AG10803 (cell line): ENCODE data around the gene CEP57L1.
"Not testable (repeated sequence)": the region's sequence is repeated elsewhere in the genome, so short reads cannot be mapped to it uniquely, and the experiment has no call there.

Source experiments
- DNase-seq: peaks from one replicate; pipeline ENCODE4 v3.0.0; 2010; ENCODE audit warnings: low read depth
- H3K4me3 ChIP-seq: 2 replicates; pipeline ENCODE4 v1.5.1; 2011; ENCODE audit warnings: mild to moderate bottlenecking, low read length, control low read depth
- CTCF ChIP-seq: conservative IDR thresholded peaks from 2 replicates; pipeline ENCODE4 v1.5.1; 2011; ENCODE audit warnings: mild to moderate bottlenecking, low read length, control low read depth, inconsistent platforms

The CEP57L1 gene

GRCh38 chr6:109124219-109124618 is 28.9 kb downstream of the CEP57L1 start:
- TF ChIP-seq CTCF = no peak
- no peak for DNase-seq
- H3K4me3 ChIP-seq = no peak overlapping the region

DNA sequence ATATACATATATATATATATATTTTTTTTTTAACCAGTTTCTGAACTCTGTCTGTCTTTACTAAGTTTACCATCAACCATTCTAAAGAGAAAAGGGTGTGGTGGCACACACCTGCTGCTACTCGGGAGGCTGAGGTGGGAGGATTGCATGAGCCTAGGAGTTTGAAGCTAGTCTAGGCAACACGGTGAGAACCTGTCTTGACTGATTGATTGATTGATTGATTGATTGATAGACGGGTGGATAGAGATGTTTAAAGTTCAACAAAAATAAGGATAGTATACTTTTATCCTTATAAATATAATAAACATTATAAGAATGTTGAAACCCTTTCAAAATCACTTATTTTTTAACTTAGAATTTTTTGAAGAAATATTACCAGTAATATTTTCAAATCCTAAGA is 30.2 kb downstream of the CEP57L1 start:
- TF ChIP-seq CTCF = no peak
- H3K4me3 ChIP-seq = no peak overlapping the region
- no peak for DNase-seq

- TF ChIP-seq CTCF = no peak
- no peak for DNase-seq
- H3K4me3 ChIP-seq = no peak overlapping the region
These were observed 34.8 kb downstream of the CEP57L1 start for GRCh38 chr6:109130065-109130464.

- not testable (repeated sequence) for H3K4me3 ChIP-seq, DNase-seq
These were observed 40.3 kb downstream of the CEP57L1 start for GRCh38 chr6:109135600-109135999.

DNA sequence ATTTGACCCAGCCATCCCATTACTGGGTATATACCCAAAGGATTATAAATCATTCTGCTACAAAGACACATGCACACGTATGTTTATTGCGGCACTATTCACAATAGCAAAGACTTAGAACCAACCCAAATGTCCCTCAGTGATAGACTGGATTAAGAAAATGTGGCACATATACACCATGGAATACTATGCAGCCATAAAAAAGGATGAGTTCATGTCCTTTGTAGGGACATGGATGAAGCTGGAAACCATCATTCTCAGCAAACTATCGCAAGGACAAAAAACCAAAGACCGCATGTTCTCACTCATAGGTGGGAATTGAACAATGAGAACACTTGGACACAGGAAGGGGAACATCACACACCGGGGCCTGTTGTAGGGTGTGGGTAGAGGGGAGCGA is 40.7 kb downstream of the CEP57L1 start:
- not testable (repeated sequence) for DNase-seq, H3K4me3 ChIP-seq

- H3K4me3 ChIP-seq, DNase-seq: not testable (repeated sequence)
These were observed 41.2 kb downstream of the CEP57L1 start for GRCh38 chr6:109136530-109136929.

DNA sequence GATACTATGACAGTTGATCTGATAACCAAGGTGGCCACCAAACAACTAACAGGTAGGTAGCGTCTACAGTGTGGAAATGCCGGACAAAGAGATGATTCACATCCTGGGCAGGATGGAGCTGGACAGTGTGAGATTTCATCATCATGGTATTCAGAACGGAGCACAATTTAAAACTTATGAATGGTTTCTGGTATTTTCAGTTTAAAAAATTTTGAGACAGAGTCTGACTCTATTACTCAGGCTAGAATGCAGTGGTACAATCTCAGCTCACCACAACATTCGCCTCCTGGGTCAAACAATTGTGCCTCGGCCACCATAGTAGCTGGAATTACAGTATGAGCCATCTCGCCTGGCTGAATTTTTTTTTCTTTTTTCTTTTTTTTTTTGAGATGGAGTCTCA is 43.8 kb downstream of the CEP57L1 start:
- no peak overlapping the region for H3K4me3 ChIP-seq
- TF ChIP-seq CTCF = no peak
- DNase-seq = peak; percentile 41

- DNase-seq, H3K4me3 ChIP-seq: not testable (repeated sequence)
These were observed 46.8 kb downstream of the CEP57L1 start for GRCh38 chr6:109142067-109142466.

GRCh38 chr6:109143191-109143590 is 47.9 kb downstream of the CEP57L1 start:
- no peak for TF ChIP-seq CTCF
- DNase-seq = no peak
- H3K4me3 ChIP-seq = no peak overlapping the region

- not testable (repeated sequence) for DNase-seq, H3K4me3 ChIP-seq
These were observed 52.9 kb downstream of the CEP57L1 start for GRCh38 chr6:109148251-109148650.

DNA sequence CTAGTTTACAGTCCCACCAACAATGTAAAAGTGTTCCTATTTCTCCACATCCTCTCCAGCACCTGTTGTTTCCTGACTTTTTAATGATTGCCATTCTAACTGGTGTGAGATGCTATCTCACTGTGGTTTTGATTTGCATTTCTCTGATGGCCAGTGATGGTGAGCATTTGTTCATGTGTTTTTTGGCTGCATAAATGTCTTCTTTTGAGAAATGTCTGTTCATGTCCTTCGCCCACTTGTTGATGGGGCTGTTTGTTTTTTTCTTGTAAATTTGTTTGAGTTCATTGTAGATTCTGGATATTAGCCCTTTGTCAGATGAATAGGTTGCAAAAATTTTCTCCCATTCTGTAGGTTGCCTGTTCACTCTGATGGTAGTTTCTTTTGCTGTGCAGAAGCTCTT is 53.4 kb downstream of the CEP57L1 start:
- not testable (repeated sequence) for H3K4me3 ChIP-seq, DNase-seq
